Endothelial cell of umbilical vein (primary cell): ENCODE results near the gene FAM135A. TPM values are rescaled to one million over a fixed set of nuclear protein-coding genes. Genes with fewer than 3 reads are reported as not detected.

Experiments
- BruUV-seq: library from RNA; stranded (reverse); fragments of 400-500 nt; replicated peaks from 2 replicates; lab custom pipeline; 2021; lab: Mats Ljungman, UMichigan
- CTCF ChIA-PET: fragments of 300-600, 350-600 bp; sonication (Branson Sonifier 250); formaldehyde crosslinking; loops from one replicate; lab custom pipeline; 2021; ENCODE audit warnings: antibody characterized with exemption, inconsistent platforms; lab: Charles Lee
- POLR2A ChIA-PET: fragments of 300-600, 350-600 bp; sonication (Branson Sonifier 250); formaldehyde crosslinking; loops from one replicate; lab custom pipeline; 2021; ENCODE audit warnings: antibody characterized with exemption, inconsistent platforms; lab: Charles Lee
- DNase-seq: peaks from one replicate; pipeline ENCODE4 v3.0.0-alpha.2; 2011; ENCODE audit warnings: low read depth, low spot score
- FAIRE-seq: peaks from 2 replicates; lab custom pipeline; 2011; peaks lifted over from hg19 to GRCh38; lab: Jason Lieb, UNC
- H2AFZ ChIP-seq: 2 replicates; pipeline ENCODE4 v1.6.0; 2012; ENCODE audit warnings: low read depth, low read length, control low read depth, inconsistent platforms
- H3K27ac ChIP-seq: 2 replicates; pipeline ENCODE4 v1.5.1; 2011; ENCODE audit warnings: low read depth, mild to moderate bottlenecking, control low read depth, low read length, moderate library complexity; ENCODE audit not compliant: insufficient read depth
- H3K27me3 ChIP-seq, 2 experiments: 2 replicates each; pipeline versions ENCODE4 v1.6.0 to v1.6.1; 2011; ENCODE audit warnings: low read length in 2 of 2, mixed read lengths in 1 of 2; ENCODE audit not compliant: control insufficient read depth in 2 of 2, insufficient read depth in 2 of 2
- H3K36me3 ChIP-seq, 2 experiments: 2 replicates in 1 of 2; 3 replicates in 1 of 2; pipeline ENCODE4 v1.5.1; 2011; ENCODE audit warnings: low read length in 2 of 2, mild to moderate bottlenecking in 1 of 2, moderate library complexity in 1 of 2; ENCODE audit not compliant: control insufficient read depth in 2 of 2, insufficient read depth in 2 of 2; ENCODE audit errors: extremely low read depth in 1 of 2
- H3K4me1 ChIP-seq: 3 replicates; pipeline ENCODE4 v1.5.1; 2011; ENCODE audit warnings: mild to moderate bottlenecking, low read length; ENCODE audit not compliant: control insufficient read depth, insufficient read depth; ENCODE audit errors: extremely low read depth
- H3K4me2 ChIP-seq: 2 replicates; pipeline ENCODE4 v1.6.1; 2011; ENCODE audit warnings: low read length, control low read depth, mixed read lengths; ENCODE audit not compliant: insufficient read depth
- H3K4me3 ChIP-seq, 3 experiments: fragments of 200-600 bp in 1 of 3; sonication (generic), shearing (Covaris generic) in 1 of 3; replicated peaks in 1 of 3; 2 replicates each; pipeline ENCODE4 v1.5.1; 2011 to 2016; ENCODE audit warnings: control low read depth in 3 of 3, low read length in 3 of 3, mild to moderate bottlenecking in 2 of 3, inconsistent platforms in 1 of 3, low read depth in 1 of 3, moderate library complexity in 1 of 3; ENCODE audit not compliant: insufficient read depth in 1 of 3
- H3K79me2 ChIP-seq: 2 replicates; pipeline ENCODE4 v1.6.0; 2012; ENCODE audit warnings: low read length, inconsistent platforms; ENCODE audit not compliant: control insufficient read depth, insufficient read depth
- H3K9ac ChIP-seq: replicated peaks from 2 replicates; pipeline ENCODE3; 2011; ENCODE audit warnings: low read length, control low read depth; ENCODE audit not compliant: insufficient read depth; ENCODE audit errors: extremely low read depth
- H3K9me1 ChIP-seq: replicated peaks from 3 replicates; pipeline ENCODE4 v1.6.0; 2011; ENCODE audit warnings: mild to moderate bottlenecking, low read length; ENCODE audit not compliant: control insufficient read depth, insufficient read depth; ENCODE audit errors: extremely low read depth
- H3K9me3 ChIP-seq: replicated peaks from 2 replicates; pipeline ENCODE4 v1.5.1; 2012; ENCODE audit warnings: low read length, inconsistent platforms; ENCODE audit not compliant: control insufficient read depth, insufficient read depth
- H4K20me1 ChIP-seq: replicated peaks from 2 replicates; pipeline ENCODE3; 2011; ENCODE audit warnings: mild to moderate bottlenecking, low read length; ENCODE audit not compliant: control insufficient read depth, insufficient read depth; ENCODE audit errors: extremely low read depth
- EZH2 ChIP-seq: IDR thresholded peaks from 2 replicates; pipeline ENCODE4 v1.6.1; 2012; ENCODE audit warnings: borderline replicate concordance, low read depth, mild to moderate bottlenecking, moderate library complexity, low read length, inconsistent platforms; ENCODE audit not compliant: severe bottlenecking
- FOS ChIP-seq: IDR thresholded peaks from 2 replicates; pipeline ENCODE4 v1.6.1; 2011; ENCODE audit warnings: mild to moderate bottlenecking, low read length, moderate library complexity, borderline replicate concordance; ENCODE audit not compliant: insufficient read depth
- GATA2 ChIP-seq: IDR thresholded peaks from 2 replicates; pipeline ENCODE4 v1.7.0; 2011; ENCODE audit warnings: low read depth, mild to moderate bottlenecking, moderate library complexity, mixed read lengths, low read length; ENCODE audit not compliant: insufficient read length, insufficient read depth
- JUN ChIP-seq: IDR thresholded peaks from 2 replicates; pipeline ENCODE4 v1.6.1; 2011; ENCODE audit warnings: borderline replicate concordance, low read depth; ENCODE audit not compliant: insufficient read length, insufficient read depth
- MYC ChIP-seq: IDR thresholded peaks from one replicate; pipeline ENCODE4 v1.6.1; 2011; ENCODE audit warnings: mild to moderate bottlenecking, low read depth, low read length
- POLR2A ChIP-seq: IDR thresholded peaks from 2 replicates; pipeline ENCODE4 v1.6.1; 2012; ENCODE audit warnings: low read depth, mild to moderate bottlenecking, control low read depth, low read length
- POLR2AphosphoS5 ChIP-seq: IDR thresholded peaks from 2 replicates; pipeline ENCODE4 v1.6.1; 2012; ENCODE audit warnings: low read depth, mild to moderate bottlenecking, control low read depth, low read length, moderate library complexity; ENCODE audit not compliant: insufficient read depth
- dilution Hi-C: fragments of 300-500 bp; cut with MboI; formaldehyde crosslinking; loops from one replicate; pipeline ENCODE4 v1.15.0; 2019; ENCODE audit warnings: low sequenced_read_pairs; ENCODE audit not compliant: extremely low pct_ligation_motif_present
- intact Hi-C: fragments of 100-400 bp; cut with micrococcal nuclease; formaldehyde crosslinking; loops from one replicate; pipeline ENCODE4 v1.10.0; 2022
- polyA plus RNA-seq, 4 experiments: library from polyadenylated mRNA; depleted of rRNA in 3 of 4; stranded (reverse) in 3 of 4; unstranded in 1 of 4; fragments of >200 nt; gene quantifications; 2 replicates each; pipeline versions ENCODE4 v1.2.1 to v1.2.3, GENCODE V29; 2011 to 2012; ENCODE audit warnings: missing spikeins in 1 of 4
- total RNA-seq: library from RNA; stranded (reverse); gene quantifications from 2 replicates; pipeline ENCODE4 v1.2.3, GENCODE V29; 2021
- TF ChIP-seq, protein P1 (sequence below), 2 donors: IDR thresholded peaks; 1 replicate in 1 of 2; 2 replicates in 1 of 2; pipeline ENCODE4 v1.5.1; 2011; ENCODE audit warnings: low read length in 2 of 2, mild to moderate bottlenecking in 2 of 2, moderate library complexity in 2 of 2, control low read depth in 1 of 2, inconsistent platforms in 1 of 2, low read depth in 1 of 2; ENCODE audit not compliant: insufficient read depth in 1 of 2; ENCODE audit errors: extremely low read depth in 1 of 2
- TF ChIP-seq, protein P2 (sequence below): IDR thresholded peaks from 2 replicates; pipeline ENCODE4 v1.6.1; 2011; ENCODE audit not compliant: insufficient read depth, insufficient read length

The FAM135A gene
- total and polyA plus RNA-seq, 2 donors (not counting 3 experiments of a cell fraction or from before 2014, with no cell fraction given), result 3.7 to 9.6 TPM

DNA sequence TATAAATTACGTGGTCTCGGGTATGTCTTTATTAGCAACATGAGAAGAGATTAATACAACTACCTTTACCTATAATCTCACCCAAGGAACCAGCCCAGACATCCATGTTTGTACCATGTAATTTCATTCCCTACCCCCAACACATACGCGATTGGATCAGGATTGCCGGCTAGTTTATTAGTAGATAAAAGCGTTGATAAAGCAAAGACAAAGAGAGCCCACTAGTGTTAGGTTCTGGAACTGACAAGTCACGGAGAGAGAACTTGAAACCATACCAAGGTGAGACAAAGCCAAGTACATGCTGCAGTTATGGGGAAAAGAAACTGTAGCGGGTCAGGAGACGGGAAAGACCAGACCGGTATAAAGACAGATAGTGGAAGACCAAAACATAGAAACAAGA is 37.4 kb upstream of the FAM135A start:
- CTCF ChIA-PET, result interaction anchor here (1.2 kb wide), 1 partner anchor 66 kb away, joined by 5 read pairs; no protein-coding TSS in a partner anchor
- H3K4me3 ChIP-seq, result no peak overlapping the region
- no peak for FAIRE-seq
- no peaks in the 10 kb centered on the region for H3K9me1 ChIP-seq
- H3K4me2 ChIP-seq, result no peak overlapping the region
- peaks cover 1 to 11% of the 10 kb centered on the region in 2 experiments for H3K27me3 ChIP-seq
- TF ChIP-seq, protein P1, sequence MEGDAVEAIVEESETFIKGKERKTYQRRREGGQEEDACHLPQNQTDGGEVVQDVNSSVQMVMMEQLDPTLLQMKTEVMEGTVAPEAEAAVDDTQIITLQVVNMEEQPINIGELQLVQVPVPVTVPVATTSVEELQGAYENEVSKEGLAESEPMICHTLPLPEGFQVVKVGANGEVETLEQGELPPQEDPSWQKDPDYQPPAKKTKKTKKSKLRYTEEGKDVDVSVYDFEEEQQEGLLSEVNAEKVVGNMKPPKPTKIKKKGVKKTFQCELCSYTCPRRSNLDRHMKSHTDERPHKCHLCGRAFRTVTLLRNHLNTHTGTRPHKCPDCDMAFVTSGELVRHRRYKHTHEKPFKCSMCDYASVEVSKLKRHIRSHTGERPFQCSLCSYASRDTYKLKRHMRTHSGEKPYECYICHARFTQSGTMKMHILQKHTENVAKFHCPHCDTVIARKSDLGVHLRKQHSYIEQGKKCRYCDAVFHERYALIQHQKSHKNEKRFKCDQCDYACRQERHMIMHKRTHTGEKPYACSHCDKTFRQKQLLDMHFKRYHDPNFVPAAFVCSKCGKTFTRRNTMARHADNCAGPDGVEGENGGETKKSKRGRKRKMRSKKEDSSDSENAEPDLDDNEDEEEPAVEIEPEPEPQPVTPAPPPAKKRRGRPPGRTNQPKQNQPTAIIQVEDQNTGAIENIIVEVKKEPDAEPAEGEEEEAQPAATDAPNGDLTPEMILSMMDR (IDR thresholded peaks at IDR 0.05; ENCODE audit: extremely low read depth in 1 of 2, insufficient read depth in 1 of 2, low read depth in 1 of 2, low read length in 2 of 2), result no peak
- TF ChIP-seq POLR2A, result no peak
- no TSS peak for BruUV-seq
- H3K9me3 ChIP-seq, result no peaks in the 10 kb centered on the region
- no peaks in the 10 kb centered on the region for H3K79me2 ChIP-seq
- intact Hi-C loops (loop anchor here (10.0 kb wide), 1 partner anchor 509 kb away; no protein-coding TSS in a partner anchor), dilution Hi-C loops (no loop called here)
- POLR2A ChIA-PET, result no interaction called here
- no peak overlapping the region for H2AFZ ChIP-seq
- no peak for DNase-seq
- no peaks in the 10 kb centered on the region for H3K4me1 ChIP-seq
- H3K36me3 ChIP-seq, result no peaks in the 10 kb centered on the region
- H3K27ac ChIP-seq, result no peak overlapping the region
- H3K9ac ChIP-seq, result no peak overlapping the region
- no peaks in the 10 kb centered on the region for H4K20me1 ChIP-seq

DNA sequence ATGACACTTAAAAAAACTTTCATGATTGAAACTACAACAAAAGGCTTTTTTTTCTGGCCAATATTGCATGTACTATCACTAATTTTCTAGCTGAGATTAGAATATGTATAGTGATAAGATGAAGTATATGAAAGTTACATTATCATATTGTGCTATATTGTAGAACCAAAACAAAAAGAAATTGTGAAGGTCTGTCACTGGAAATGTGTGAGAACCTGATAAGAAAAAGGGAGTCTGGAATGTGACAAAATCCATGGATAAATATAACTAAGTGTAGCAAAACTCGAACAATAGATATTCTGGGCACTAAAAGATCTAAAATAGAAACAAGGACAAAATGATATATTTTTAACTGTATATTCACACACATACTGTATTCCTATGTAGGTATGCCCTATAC is 36.7 kb upstream of the FAM135A start:
- DNase-seq (no peak), FAIRE-seq (no peak)
- H4K20me1 ChIP-seq, result no peaks in the 10 kb centered on the region
- H3K79me2 ChIP-seq, result no peaks in the 10 kb centered on the region
- no peak overlapping the region for H2AFZ ChIP-seq
- no TSS peak for BruUV-seq
- ChIA-PET CTCF (interaction anchor here (1.1 to 1.2 kb wide), 3 partner anchors 15 to 156 kb away, joined by 3 to 5 read pairs (median 4); no protein-coding TSS in a partner anchor), POLR2A (no interaction called here)
- H3K9me1 ChIP-seq, result no peaks in the 10 kb centered on the region
- TF ChIP-seq, protein P2, sequence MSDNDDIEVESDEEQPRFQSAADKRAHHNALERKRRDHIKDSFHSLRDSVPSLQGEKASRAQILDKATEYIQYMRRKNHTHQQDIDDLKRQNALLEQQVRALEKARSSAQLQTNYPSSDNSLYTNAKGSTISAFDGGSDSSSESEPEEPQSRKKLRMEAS, result no peak
- TF ChIP-seq, protein P1 (IDR thresholded peaks at IDR 0.05; ENCODE audit: extremely low read depth in 1 of 2, insufficient read depth in 1 of 2, low read depth in 1 of 2, low read length in 2 of 2), result no peak
- TF ChIP-seq JUN, result no peak
- no peak for TF ChIP-seq MYC
- TF ChIP-seq POLR2A, result no peak
- no peak for TF ChIP-seq POLR2AphosphoS5
- TF ChIP-seq FOS, result no peak
- TF ChIP-seq EZH2, result no peak
- TF ChIP-seq GATA2, result no peak
- no peak overlapping the region for H3K27ac ChIP-seq
- no peak overlapping the region for H3K4me3 ChIP-seq
- intact Hi-C loops (loop anchor here (10.0 kb wide), 1 partner anchor 508 kb away; no protein-coding TSS in a partner anchor), dilution Hi-C loops (no loop called here)
- H3K4me2 ChIP-seq, result no peak overlapping the region
- H3K9me3 ChIP-seq, result no peaks in the 10 kb centered on the region
- H3K9ac ChIP-seq, result no peak overlapping the region
- peaks cover 1 to 11% of the 10 kb centered on the region in 2 experiments for H3K27me3 ChIP-seq
- no peaks in the 10 kb centered on the region for H3K36me3 ChIP-seq
- no peaks in the 10 kb centered on the region for H3K4me1 ChIP-seq
